Keratinocyte (primary cell): ENCODE results near the gene PABPC3. TPM values are rescaled to one million over a fixed set of nuclear protein-coding genes. Genes with fewer than 3 reads are reported as not detected.

ENCODE experiments used
- DNase-seq: peaks from one replicate; pipeline ENCODE4 v3.0.0-alpha.2; 2011; ENCODE audit warnings: low read depth, missing footprints, low spot score
- FAIRE-seq: peaks from 2 replicates; lab custom pipeline; 2011; peaks lifted over from hg19 to GRCh38; lab: Jason Lieb, UNC
- H2AFZ ChIP-seq: 2 replicates; pipeline ENCODE4 v1.6.0; 2012; ENCODE audit warnings: low read length, control low read depth, inconsistent platforms; ENCODE audit not compliant: control insufficient read depth
- H3K27ac ChIP-seq: 2 replicates; pipeline ENCODE4 v1.5.1; 2011; ENCODE audit warnings: low read length; ENCODE audit not compliant: control insufficient read depth, insufficient read depth
- H3K27me3 ChIP-seq: 3 replicates; pipeline ENCODE4 v1.6.0; 2011; ENCODE audit warnings: low read length; ENCODE audit not compliant: control insufficient read depth, insufficient read depth; ENCODE audit errors: extremely low read depth
- H3K36me3 ChIP-seq, 2 experiments: 2 replicates in 1 of 2; 3 replicates in 1 of 2; pipeline ENCODE4 v1.5.1; 2011; ENCODE audit warnings: low read length in 2 of 2, mild to moderate bottlenecking in 1 of 2; ENCODE audit not compliant: control insufficient read depth in 2 of 2, insufficient read depth in 2 of 2; ENCODE audit errors: extremely low read depth in 1 of 2
- H3K4me1 ChIP-seq: 3 replicates; pipeline ENCODE4 v1.5.1; 2011; ENCODE audit warnings: low read length; ENCODE audit not compliant: control insufficient read depth, insufficient read depth; ENCODE audit errors: extremely low read depth
- H3K4me2 ChIP-seq: 3 replicates; pipeline ENCODE4 v1.6.0; 2011; ENCODE audit warnings: low read depth, low read length; ENCODE audit not compliant: control insufficient read depth, insufficient read depth; ENCODE audit errors: extremely low read depth
- H3K4me3 ChIP-seq, 3 experiments: fragments of 200-600 bp in 1 of 3; sonication (generic) in 1 of 3; 2 replicates in 2 of 3; 3 replicates in 1 of 3; pipeline ENCODE4 v1.5.1; 2011 to 2016; ENCODE audit warnings: low read length in 3 of 3, mild to moderate bottlenecking in 3 of 3, control low read depth in 2 of 3, inconsistent platforms in 1 of 3, low read depth in 1 of 3, mixed read lengths in 1 of 3, mixed run types in 1 of 3, moderate library complexity in 1 of 3; ENCODE audit not compliant: control insufficient read depth in 2 of 3, insufficient read depth in 2 of 3; ENCODE audit errors: extremely low read depth in 1 of 3
- H3K79me2 ChIP-seq: 2 replicates; pipeline ENCODE4 v1.6.0; 2012; ENCODE audit warnings: low read length; ENCODE audit not compliant: control insufficient read depth, insufficient read depth
- H3K9ac ChIP-seq: 3 replicates; pipeline ENCODE4 v1.6.0; 2011; ENCODE audit warnings: low read length; ENCODE audit not compliant: control insufficient read depth, insufficient read depth; ENCODE audit errors: extremely low read depth
- H3K9me1 ChIP-seq: 3 replicates; pipeline ENCODE4 v1.6.0; 2011; ENCODE audit warnings: low read length; ENCODE audit not compliant: control insufficient read depth, insufficient read depth; ENCODE audit errors: extremely low read depth
- H3K9me3 ChIP-seq: 2 replicates; pipeline ENCODE4 v1.5.1; 2012; ENCODE audit warnings: low read depth, low read length; ENCODE audit not compliant: control insufficient read depth
- H4K20me1 ChIP-seq: 3 replicates; pipeline ENCODE4 v1.6.0; 2011; ENCODE audit warnings: low read length; ENCODE audit not compliant: control insufficient read depth, insufficient read depth; ENCODE audit errors: extremely low read depth
- EZH2 ChIP-seq: IDR thresholded peaks from one replicate; pipeline ENCODE4 v1.6.1; 2012; ENCODE audit warnings: inconsistent platforms, mild to moderate bottlenecking, low read length, moderate library complexity
- dilution Hi-C: fragments of 300-500 bp; cut with MboI; formaldehyde crosslinking; loops from one replicate; pipeline ENCODE4 v1.7.0; 2020; ENCODE audit warnings: low sequenced_read_pairs; ENCODE audit not compliant: extremely low pct_ligation_motif_present
- polyA plus RNA-seq, 5 experiments: library from polyadenylated mRNA; depleted of rRNA in 3 of 5; stranded (reverse) in 3 of 5; stranded (forward) in 1 of 5; unstranded in 1 of 5; fragments of >200 nt; gene quantifications; 1 replicate in 1 of 5; 2 replicates in 3 of 5; 3 replicates in 1 of 5; pipeline versions ENCODE4 v1.2.1 to v1.2.3, GENCODE V29; 2011 to 2012; ENCODE audit warnings: missing spikeins in 2 of 5, low read depth in 1 of 5, low replicate concordance in 1 of 5
- small RNA-seq, 3 experiments: library from RNA; depleted of rRNA; stranded (forward); fragments of <200 nt; gene quantifications; one replicate each; pipeline ENCODE3, GENCODE V24; 2012; ENCODE audit warnings: low read depth in 3 of 3, low replicate concordance in 1 of 3; ENCODE audit not compliant: insufficient read length in 3 of 3
- TF ChIP-seq, protein P1 (sequence below), 3 experiments: IDR thresholded peaks in 1 of 3; conservative IDR thresholded peaks in 1 of 3; optimal IDR thresholded peaks in 1 of 3; 2 replicates in 2 of 3; 3 replicates in 1 of 3; pipeline versions ENCODE3 to v1.5.1; 2011; ENCODE audit warnings: low read length in 3 of 3, mild to moderate bottlenecking in 3 of 3, moderate library complexity in 2 of 3, control low read depth in 1 of 3, inconsistent platforms in 1 of 3; ENCODE audit not compliant: insufficient read depth in 2 of 3; ENCODE audit errors: extremely low read depth in 1 of 3

The PABPC3 gene
- polyA plus RNA-seq, 1 donor (not counting 4 experiments of a cell fraction or from before 2014, with no cell fraction given), result 0.31 TPM

DNA sequence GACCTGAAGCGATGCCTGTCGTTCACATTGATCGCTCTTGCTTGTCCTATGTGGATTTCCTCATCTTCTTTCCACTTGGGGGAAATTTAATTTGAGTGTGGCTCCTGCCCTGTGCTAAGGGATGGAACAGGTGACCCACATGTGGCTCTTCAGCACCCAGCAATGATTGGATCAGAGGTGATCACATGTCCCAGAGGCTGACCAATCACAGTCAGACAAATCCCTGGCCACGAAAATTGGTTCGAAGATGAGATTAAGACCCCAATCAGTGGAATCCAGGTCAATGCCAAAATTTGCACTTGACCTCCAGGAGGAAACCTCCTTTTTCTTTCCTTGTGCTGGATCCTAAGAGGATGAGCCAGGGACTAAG lies 52.5 kb downstream of the PABPC3 start:
- H3K9ac ChIP-seq, result no peak overlapping the region
- TF ChIP-seq EZH2, result no peak
- TF ChIP-seq, protein P1, sequence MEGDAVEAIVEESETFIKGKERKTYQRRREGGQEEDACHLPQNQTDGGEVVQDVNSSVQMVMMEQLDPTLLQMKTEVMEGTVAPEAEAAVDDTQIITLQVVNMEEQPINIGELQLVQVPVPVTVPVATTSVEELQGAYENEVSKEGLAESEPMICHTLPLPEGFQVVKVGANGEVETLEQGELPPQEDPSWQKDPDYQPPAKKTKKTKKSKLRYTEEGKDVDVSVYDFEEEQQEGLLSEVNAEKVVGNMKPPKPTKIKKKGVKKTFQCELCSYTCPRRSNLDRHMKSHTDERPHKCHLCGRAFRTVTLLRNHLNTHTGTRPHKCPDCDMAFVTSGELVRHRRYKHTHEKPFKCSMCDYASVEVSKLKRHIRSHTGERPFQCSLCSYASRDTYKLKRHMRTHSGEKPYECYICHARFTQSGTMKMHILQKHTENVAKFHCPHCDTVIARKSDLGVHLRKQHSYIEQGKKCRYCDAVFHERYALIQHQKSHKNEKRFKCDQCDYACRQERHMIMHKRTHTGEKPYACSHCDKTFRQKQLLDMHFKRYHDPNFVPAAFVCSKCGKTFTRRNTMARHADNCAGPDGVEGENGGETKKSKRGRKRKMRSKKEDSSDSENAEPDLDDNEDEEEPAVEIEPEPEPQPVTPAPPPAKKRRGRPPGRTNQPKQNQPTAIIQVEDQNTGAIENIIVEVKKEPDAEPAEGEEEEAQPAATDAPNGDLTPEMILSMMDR (optimal IDR thresholded peaks at IDR 0.05 in 1 of 3, IDR thresholded peaks at IDR 0.05 in 1 of 3, conservative IDR thresholded peaks at IDR 0.05 in 1 of 3; ENCODE audit: extremely low read depth in 1 of 3, insufficient read depth in 2 of 3, low read length in 3 of 3), result no peak
- dilution Hi-C loops, result no loop called here
- H4K20me1 ChIP-seq, result no peaks in the 10 kb centered on the region
- H2AFZ ChIP-seq, result no peak overlapping the region
- FAIRE-seq (no peak), DNase-seq (no peak)
- no peaks in the 10 kb centered on the region for H3K79me2 ChIP-seq
- H3K9me3 ChIP-seq, result no peaks in the 10 kb centered on the region
- no peaks in the 10 kb centered on the region for H3K36me3 ChIP-seq
- no peak overlapping the region for H3K4me2 ChIP-seq
- H3K27me3 ChIP-seq, result peaks cover 11% of the 10 kb centered on the region
- H3K27ac ChIP-seq, result no peak overlapping the region
- no peak overlapping the region for H3K4me3 ChIP-seq
- no peaks in the 10 kb centered on the region for H3K4me1 ChIP-seq
- no peaks in the 10 kb centered on the region for H3K9me1 ChIP-seq

Small RNAs within 50 kb of the gene (small RNA-seq; reads per million reads assigned to genes)
- gene AL359757.2, result 0 reads per million in 3 experiments

Other genes starting within 250 kb of the PABPC3 start
- not detected in 3 replicates for gene AMER2, start 76.2 kb downstream of the PABPC3 start, polyA plus RNA-seq
- 12.5 to 20.3 TPM (median 12.6 TPM) in 3 replicates for gene MTMR6, start 191.4 kb downstream of the PABPC3 start, polyA plus RNA-seq
- gene NUP58, start 205.5 kb downstream of the PABPC3 start, polyA plus RNA-seq, result 36.3 to 51.5 TPM (median 43.8 TPM) in 3 replicates